Epidermal melanocyte (primary cell): Measurements from ENCODE around the gene ANKRD13B.
"Not testable (repeated sequence)": the region's sequence is repeated elsewhere in the genome, so short reads cannot be mapped to it uniquely, and the experiment has no call there.

ENCODE experiments used
- DNase-seq: peaks from one replicate; pipeline ENCODE4 v3.0.0; 2011; ENCODE audit warnings: low spot score; ENCODE audit not compliant: insufficient read length

ANKRD13B gene

DNA sequence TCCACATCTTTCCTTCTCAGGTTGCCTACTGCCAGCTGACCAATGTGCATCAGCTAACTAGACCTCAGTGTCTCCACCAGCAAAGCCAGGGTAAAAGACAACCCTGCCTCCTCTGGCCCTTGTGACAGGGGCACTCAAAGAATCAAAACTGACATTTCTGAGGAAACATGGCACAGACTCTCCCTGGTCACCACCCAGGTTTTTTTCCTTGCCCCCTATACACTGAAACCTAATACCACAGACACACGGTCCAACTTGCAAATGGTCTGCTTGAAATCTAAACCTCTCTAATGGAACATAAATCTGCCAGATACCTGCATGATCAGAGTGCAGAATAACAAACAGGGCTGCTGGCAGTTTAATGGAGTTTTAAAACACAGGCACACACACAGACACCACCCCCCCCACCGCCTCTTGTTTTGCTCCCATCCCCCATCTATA is 49.3 kb downstream of the ANKRD13B start:
- DNase-seq = no peak

DNA sequence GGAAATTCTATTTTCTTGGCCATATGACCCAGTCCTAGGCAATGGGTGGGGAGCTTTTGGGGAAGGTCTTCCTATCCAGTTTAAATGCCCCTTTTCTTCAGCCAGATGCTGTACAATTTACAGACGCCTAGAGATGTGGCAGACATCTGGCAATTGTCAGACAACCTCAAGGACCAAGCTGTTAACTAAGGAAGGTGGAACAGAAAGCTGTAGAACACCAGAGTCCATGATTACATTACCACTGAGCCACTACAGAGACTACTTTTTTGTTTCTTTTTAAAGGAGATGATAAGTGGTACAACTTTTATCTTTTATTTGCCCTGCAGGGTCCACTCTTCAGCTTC is 50.9 kb downstream of the ANKRD13B start:
- no peak for DNase-seq

DNA sequence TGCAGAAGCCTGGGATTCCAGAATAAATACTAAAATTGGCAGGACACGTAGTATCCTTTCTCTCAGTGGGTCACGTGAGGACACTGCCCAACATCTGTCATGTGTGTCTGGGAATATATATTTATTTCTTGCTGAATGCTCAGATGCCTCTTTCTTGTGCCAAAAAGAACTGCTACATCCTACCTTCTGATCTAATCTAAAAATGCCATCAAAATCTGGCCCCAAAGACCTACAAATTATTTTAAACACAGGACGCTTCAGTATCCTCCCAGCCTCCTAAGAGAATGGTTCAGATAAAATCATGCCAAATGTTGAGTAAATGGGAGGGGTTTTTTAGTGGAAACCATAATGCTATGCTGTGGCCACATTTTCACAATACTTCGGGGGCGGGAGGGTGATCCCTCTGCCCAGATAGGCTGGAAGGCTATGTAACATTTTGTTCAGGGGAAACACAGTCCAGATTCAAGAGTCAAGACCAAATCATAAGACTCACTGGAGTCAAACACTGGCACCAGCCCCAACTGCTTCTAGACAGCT is 52.7 kb downstream of the ANKRD13B start:
- no peak for DNase-seq

DNA sequence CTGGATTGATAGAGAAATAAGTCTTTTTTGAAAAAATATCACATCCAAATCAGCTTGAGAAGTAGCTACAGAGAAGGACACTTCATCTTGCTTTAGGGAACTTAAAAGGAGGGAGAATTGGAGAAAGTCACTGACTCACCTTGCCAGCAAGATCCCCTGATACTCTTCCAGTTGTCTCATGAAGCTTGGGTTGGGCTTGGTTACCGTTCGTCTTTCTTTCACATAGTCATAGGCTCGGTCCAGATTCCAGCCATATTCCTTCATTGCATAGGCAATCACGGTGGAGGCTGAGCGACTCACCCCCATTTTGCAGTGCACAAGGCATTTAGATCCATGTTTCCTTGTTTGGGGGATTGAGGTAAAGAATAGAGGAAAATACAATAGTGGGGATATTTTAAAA is 55.1 kb downstream of the ANKRD13B start:
- no peak for DNase-seq

DNA sequence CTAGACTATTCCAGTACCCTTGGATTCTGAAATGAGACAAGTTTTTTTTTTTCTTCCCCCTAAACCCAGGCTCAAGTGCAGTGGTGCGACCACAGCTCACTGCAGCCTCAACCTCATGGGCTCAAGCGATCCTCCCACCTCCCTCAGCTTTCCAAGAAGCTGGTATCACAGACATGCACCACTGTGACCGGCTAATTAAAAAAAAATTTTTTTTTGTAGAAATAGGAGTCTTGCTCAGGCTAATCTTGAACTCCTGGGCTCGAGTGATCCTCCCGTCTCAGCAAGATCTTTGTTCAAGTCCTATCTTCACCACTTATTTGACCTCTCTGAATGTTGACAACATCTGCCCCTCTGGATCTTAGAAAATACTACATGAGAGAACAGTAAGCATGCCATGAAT is 56.4 kb downstream of the ANKRD13B start:
- DNase-seq = no peak

DNA sequence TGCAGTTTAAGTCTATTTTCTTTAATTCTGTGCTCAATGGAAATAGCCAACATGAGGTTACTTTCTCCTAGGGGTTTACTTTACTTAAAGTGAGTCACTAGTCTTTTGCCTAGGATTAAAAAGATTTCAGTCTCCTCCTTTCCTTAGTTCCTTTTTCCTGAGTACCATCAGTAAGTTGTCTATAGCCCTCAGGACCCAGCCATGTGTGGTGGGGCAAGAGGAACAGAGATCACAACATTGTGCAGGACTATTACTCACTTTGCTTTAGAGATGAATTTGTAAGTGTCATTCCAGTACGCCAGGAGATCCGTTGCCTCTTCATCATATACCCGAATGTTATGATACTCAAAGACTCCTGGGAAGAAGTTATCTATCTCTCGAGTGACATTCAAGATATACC is 57.5 kb downstream of the ANKRD13B start:
- no peak for DNase-seq

DNA sequence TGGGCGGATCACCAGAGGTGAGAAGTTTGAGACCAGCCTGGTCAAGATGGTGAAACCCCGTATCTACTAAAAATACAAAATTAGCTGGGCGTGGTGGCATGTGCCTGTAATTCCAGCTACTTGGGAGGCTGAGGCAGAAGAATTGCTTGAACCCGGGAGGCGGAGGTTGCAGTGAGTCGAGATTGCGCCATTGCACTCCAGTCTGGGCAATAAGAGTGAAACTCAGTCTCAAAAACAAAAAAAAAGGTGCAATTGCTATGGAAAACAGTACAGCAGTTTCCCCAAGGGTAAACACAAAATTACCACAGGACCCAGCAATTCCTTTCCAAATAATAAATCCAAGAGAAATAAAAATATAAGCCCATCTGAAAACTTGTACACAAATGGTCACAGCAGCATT is 59.0 kb downstream of the ANKRD13B start:
- not testable (repeated sequence) for DNase-seq

DNA sequence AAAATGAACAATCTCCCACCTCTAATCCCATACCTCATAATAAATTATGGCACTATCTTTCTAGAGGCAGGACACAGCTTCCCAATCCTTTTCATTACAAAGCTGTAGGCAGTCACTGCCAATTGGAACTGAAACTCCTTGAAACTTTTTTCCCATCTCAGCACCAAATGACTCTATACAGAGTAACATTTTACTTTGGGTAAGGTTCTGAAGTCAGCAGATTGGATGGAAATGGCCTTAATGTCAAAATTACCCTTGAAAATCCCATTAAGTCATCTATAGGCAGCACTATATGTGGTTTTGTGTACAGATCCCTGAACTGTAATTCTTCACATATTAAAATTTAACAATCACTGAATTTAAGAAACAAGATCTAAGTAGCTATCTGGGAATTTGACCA is 60.0 kb downstream of the ANKRD13B start:
- no peak for DNase-seq

DNA sequence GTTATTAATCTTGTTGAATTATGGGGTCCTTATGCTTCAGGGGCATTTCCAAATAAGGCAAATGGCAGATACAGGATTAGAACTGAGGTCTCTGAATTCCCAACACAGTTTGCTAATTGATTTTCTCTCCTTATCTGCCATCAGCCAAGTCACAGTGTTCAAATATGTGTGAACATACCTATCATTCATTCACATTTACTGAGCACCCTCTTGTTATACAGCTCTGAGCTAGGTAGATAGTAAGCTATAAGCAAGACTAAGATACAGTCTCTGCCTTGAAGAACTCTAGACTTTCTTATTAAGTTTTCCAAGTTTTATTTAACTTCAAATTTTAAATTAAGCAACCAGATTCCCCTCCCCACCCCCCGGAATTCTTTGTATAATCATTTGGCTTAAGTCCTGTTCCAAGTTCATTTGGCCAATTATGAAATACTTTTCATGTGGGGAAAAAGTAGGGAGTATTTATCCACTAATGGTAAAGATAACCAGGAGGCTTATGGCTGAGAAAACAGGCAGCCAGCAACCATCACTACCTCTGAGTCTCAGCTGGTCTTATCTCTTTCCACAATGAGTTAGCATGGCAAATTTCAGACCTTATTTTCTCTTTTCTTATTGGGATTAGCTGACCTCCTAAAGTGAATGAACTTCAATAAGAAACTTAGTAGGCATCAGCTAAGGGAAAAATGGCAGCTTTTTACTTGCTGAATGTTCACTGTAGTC is 61.2 kb downstream of the ANKRD13B start:
- no peak for DNase-seq

DNA sequence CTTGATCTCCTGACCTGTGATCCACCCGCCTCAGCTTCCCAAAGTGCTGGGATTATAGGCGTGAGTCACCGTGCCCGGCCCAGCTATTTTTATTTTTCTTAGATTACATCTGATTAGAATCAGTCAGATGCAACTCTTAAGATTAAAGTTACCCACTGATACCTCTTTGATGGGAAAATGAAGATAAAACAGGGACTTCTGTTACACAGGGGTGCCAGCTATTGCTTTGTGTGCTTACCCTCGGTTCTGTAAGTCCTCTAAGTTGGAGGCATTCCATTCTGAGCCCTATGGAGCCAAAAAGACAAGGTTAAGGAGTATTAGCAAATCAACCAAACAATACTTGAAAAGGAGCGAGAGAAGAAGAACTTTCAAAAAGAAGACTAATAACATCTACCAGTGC is 62.4 kb downstream of the ANKRD13B start:
- DNase-seq = no peak

DNA sequence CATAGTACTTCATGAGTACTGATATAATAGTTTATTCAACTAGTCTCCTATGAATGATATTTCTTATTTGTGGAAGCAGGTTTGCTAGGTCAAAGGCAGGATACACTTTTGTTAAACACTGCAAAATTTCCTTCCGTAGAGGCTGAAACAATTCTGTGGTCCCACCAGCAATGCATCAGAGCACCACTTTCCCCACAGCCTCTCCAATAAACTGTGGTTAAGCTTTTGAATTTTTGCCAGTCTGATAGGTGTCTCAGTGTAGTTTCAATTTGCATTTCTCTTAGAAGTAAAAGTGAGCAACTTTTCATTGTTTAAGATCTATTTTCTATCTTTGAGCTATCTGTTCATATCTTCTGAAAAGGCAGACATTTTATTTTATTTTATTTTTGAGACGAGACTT is 66.2 kb downstream of the ANKRD13B start:
- no peak for DNase-seq

DNA sequence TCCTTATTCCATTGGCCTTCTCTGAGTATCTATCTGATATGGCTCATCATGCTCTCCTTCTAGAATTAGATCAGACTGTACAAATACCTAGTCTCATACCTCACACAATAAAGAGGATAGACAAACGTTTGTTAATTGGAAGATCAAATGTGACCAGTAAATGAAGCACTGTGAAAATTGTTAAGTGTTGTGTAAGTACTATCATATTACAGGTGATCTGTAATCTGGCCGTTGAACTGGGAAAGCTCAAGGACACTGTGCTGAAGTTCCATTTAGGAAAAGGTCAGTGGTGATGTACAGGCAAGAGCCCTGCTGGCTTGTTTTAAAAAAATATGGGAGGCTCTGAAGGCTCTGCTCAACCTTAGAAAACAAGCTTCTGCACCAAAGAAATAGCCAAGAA is 68.3 kb downstream of the ANKRD13B start:
- DNase-seq = no peak

DNA sequence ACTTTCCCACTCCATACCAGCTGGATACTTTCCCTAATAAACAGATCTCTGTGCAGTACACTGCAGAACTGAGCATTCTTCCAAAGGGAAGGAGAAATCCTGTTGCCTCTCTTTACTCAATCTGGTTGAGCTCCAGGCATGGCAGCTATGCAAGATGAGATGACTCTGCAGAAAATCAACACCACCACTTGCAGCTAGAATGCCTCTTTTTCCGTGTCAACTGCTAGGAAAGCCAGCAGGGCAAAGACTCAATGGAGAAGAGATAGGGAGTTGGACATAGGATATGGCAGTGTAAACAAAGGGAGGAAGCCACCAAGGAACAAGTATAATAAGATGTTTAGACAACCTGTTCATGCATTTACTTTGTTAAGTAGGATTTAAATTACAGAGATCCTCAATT is 70.2 kb downstream of the ANKRD13B start:
- no peak for DNase-seq
